Measurements from ENCODE around the gene PMFBP1. TPM values are rescaled to one million over a fixed set of nuclear protein-coding genes. Genes with fewer than 3 reads are reported as not detected.

PMFBP1 gene
- polyA plus RNA-seq, 1 of the 3 experiments (the other 2 are of a cell fraction) = 0.16 TPM

GRCh38 chr16:72085002-72085401 is 87.0 kb downstream of the PMFBP1 start:
- H3K27me3 ChIP-seq (ENCODE audit: insufficient read depth) = no peaks in the 10 kb centered on the region
- no peaks in the 10 kb centered on the region for H3K9me2 ChIP-seq
- no peak overlapping the region for H3K9ac ChIP-seq
- no peaks in the 10 kb centered on the region; the same call in 1 of the 2 replicates for H3K79me2 ChIP-seq (ENCODE audit: insufficient read depth)
- no peaks in the 10 kb centered on the region for H4K20me1 ChIP-seq (ENCODE audit: insufficient read depth)
- 90% methylated on average over 1 of the region's 2 CpGs for WGBS (ENCODE audit: low lambda C conversion rate)
- TF ChIP-seq SMC3 (IDR thresholded peaks at IDR 0.05; ENCODE audit: low read depth, low read length) = no peak
- no peak for TF ChIP-seq TCF12 (IDR thresholded peaks at IDR 0.05)
- TF ChIP-seq FOXM1 (IDR thresholded peaks at IDR 0.05; ENCODE audit: low read depth) = no peak
- no peak for TF ChIP-seq RCOR1 (IDR thresholded peaks at IDR 0.05; ENCODE audit: low read length)
- no peak for TF ChIP-seq FOSL2 (IDR thresholded peaks at IDR 0.05; ENCODE audit: borderline replicate concordance, low read depth)
- TF ChIP-seq GATA2 (CRISPR knock-in tag; IDR thresholded peaks at IDR 0.05) = no peak
- no peak for TF ChIP-seq MEF2A (IDR thresholded peaks at IDR 0.05; ENCODE audit: borderline replicate concordance, low read depth)
- TF ChIP-seq GABPA (IDR thresholded peaks at IDR 0.05; ENCODE audit: low read depth) = no peak
- TF ChIP-seq REST (IDR thresholded peaks at IDR 0.05; ENCODE audit: low read depth, low read length) = no peak
- no peak for TF ChIP-seq YY1 (IDR thresholded peaks at IDR 0.05; ENCODE audit: low read depth)
- TF ChIP-seq, protein P1, sequence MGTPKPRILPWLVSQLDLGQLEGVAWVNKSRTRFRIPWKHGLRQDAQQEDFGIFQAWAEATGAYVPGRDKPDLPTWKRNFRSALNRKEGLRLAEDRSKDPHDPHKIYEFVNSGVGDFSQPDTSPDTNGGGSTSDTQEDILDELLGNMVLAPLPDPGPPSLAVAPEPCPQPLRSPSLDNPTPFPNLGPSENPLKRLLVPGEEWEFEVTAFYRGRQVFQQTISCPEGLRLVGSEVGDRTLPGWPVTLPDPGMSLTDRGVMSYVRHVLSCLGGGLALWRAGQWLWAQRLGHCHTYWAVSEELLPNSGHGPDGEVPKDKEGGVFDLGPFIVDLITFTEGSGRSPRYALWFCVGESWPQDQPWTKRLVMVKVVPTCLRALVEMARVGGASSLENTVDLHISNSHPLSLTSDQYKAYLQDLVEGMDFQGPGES (IDR thresholded peaks at IDR 0.05; ENCODE audit: low read depth, low read length) = no peak
- TF ChIP-seq RFX5 (IDR thresholded peaks at IDR 0.05; ENCODE audit: low read length) = no peak
- no peak for TF ChIP-seq CHD2 (IDR thresholded peaks at IDR 0.05; ENCODE audit: low read length, partially characterized antibody)
- no peak for TF ChIP-seq NRF1 (IDR thresholded peaks at IDR 0.05; ENCODE audit: low read depth, low read length)
- no peak for TF ChIP-seq POLR2AphosphoS5 (IDR thresholded peaks at IDR 0.05; ENCODE audit: low read depth, low read length)
- no peak for TF ChIP-seq MXI1 (IDR thresholded peaks at IDR 0.05; ENCODE audit: low read depth, low read length)
- no peak overlapping the region for H2AFZ ChIP-seq (ENCODE audit: low read depth)
- H3K4me3 ChIP-seq (ENCODE audit: low read depth in 2 of 2, low read length in 1 of 2) = no peak overlapping the region; a peak in 1 of 4 replicates
- no peaks in the 10 kb centered on the region for H3K4me1 ChIP-seq (ENCODE audit: control insufficient read depth in 1 of 2, insufficient read depth in 2 of 2, low read depth in 1 of 2, low read length in 1 of 2)
- H3K9me3 ChIP-seq = peaks cover 10% of the 10 kb centered on the region; the same call in 1 of the 2 replicates
- no peaks in the 10 kb centered on the region for H3F3A ChIP-seq (replicated peaks; ENCODE audit: insufficient read depth)
- no peak overlapping the region for H3K4me2 ChIP-seq
- no peak overlapping the region for H3K27ac ChIP-seq (ENCODE audit: low read depth in 2 of 2, low read length in 1 of 2)
- CTCF ChIA-PET = interaction anchor here (1.2 kb wide), 1 partner anchor 18 kb away, joined by 6 read pairs; no protein-coding TSS in a partner anchor
- POLR2A ChIA-PET = interaction anchor here (0.9 kb wide), 1 partner anchor 8 kb away, joined by 3 read pairs; no protein-coding TSS in a partner anchor
- DNase-seq = no peak
- peaks cover 53% of the 10 kb centered on the region in 2 experiments for H3K36me3 ChIP-seq (replicated peaks in 1 of 2; ENCODE audit: control insufficient read depth in 1 of 2, insufficient read depth in 2 of 2, low read length in 1 of 2)
